Panc1 (cell line): ENCODE data around the gene TMEM131.

Source experiments
- TF ChIP-seq, protein P1 (sequence below): fragments of 450-650 bp; IDR thresholded peaks from 2 replicates; pipeline ENCODE4 v1.5.1; 2017; ENCODE audit warnings: mild to moderate bottlenecking
- TF ChIP-seq, protein P2 (sequence below), 2 experiments: IDR thresholded peaks; 2 replicates each; pipeline ENCODE4 v1.6.1; 2011 to 2012; ENCODE audit warnings: low read depth in 2 of 2, control low read depth in 1 of 2, low read length in 1 of 2, mild to moderate bottlenecking in 1 of 2, moderate library complexity in 1 of 2; ENCODE audit not compliant: insufficient read depth in 1 of 2

DNA sequence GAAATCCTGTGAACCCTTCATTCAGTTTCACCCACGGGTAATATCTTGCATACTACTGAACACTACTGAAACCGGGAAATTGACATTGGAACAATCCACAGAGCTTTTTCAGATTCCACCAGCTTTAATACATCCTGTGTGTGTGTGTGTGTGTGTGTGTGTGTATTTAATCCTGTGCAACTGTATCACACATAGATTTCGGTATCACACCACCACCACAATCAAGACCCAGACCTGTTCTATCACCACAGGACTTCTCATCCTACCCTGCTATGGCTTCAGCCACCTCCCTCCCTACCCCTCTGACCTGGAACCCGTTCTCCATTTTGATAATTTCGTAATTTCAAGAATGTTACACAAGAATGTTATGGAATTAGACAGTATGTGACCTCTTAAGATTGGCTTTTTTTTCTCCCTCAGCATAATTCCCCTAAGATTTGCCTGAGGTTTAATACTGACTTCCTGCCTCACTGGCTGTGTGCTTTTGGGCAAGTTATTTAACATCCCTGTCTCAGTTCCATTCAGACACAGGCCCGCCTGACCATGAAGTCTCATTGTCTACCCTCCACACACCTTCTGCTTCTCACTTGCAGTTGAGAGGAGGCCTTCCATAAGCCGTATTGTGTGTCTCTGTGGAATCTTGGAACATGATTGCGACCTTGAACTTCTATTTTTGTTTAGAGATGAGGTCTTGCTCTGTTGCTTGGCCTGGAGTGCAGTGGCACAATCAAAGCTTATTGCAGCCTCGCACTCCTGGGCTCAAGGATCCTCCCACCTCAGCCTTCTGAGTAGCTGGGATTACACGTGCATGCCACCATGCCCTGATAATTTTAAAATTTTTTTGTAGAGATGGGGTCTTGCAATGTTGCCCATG lies 14.4 kb upstream of the TMEM131 start:
- TF ChIP-seq, protein P1, sequence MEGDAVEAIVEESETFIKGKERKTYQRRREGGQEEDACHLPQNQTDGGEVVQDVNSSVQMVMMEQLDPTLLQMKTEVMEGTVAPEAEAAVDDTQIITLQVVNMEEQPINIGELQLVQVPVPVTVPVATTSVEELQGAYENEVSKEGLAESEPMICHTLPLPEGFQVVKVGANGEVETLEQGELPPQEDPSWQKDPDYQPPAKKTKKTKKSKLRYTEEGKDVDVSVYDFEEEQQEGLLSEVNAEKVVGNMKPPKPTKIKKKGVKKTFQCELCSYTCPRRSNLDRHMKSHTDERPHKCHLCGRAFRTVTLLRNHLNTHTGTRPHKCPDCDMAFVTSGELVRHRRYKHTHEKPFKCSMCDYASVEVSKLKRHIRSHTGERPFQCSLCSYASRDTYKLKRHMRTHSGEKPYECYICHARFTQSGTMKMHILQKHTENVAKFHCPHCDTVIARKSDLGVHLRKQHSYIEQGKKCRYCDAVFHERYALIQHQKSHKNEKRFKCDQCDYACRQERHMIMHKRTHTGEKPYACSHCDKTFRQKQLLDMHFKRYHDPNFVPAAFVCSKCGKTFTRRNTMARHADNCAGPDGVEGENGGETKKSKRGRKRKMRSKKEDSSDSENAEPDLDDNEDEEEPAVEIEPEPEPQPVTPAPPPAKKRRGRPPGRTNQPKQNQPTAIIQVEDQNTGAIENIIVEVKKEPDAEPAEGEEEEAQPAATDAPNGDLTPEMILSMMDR, result no peak
- TF ChIP-seq, protein P2, sequence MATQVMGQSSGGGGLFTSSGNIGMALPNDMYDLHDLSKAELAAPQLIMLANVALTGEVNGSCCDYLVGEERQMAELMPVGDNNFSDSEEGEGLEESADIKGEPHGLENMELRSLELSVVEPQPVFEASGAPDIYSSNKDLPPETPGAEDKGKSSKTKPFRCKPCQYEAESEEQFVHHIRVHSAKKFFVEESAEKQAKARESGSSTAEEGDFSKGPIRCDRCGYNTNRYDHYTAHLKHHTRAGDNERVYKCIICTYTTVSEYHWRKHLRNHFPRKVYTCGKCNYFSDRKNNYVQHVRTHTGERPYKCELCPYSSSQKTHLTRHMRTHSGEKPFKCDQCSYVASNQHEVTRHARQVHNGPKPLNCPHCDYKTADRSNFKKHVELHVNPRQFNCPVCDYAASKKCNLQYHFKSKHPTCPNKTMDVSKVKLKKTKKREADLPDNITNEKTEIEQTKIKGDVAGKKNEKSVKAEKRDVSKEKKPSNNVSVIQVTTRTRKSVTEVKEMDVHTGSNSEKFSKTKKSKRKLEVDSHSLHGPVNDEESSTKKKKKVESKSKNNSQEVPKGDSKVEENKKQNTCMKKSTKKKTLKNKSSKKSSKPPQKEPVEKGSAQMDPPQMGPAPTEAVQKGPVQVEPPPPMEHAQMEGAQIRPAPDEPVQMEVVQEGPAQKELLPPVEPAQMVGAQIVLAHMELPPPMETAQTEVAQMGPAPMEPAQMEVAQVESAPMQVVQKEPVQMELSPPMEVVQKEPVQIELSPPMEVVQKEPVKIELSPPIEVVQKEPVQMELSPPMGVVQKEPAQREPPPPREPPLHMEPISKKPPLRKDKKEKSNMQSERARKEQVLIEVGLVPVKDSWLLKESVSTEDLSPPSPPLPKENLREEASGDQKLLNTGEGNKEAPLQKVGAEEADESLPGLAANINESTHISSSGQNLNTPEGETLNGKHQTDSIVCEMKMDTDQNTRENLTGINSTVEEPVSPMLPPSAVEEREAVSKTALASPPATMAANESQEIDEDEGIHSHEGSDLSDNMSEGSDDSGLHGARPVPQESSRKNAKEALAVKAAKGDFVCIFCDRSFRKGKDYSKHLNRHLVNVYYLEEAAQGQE (IDR thresholded peaks at IDR 0.05; ENCODE audit: insufficient read depth in 1 of 2, low read depth in 2 of 2, low read length in 1 of 2), result no peak
